DMS153 treated with DMSO at 0.1 percent for 48 hours (cell line): ENCODE measurements around the gene TRIM8.

Experiments used
- DNase-seq: peaks from one replicate; lab custom pipeline; 2025; ENCODE audit not compliant: unreplicated experiment; lab: John Stamatoyannopoulos, UW

The TRIM8 gene

GRCh38 chr10:102668326-102669107 lies 24.2 kb downstream of the TRIM8 start:
- DNase-seq: no peak

GRCh38 chr10:102669206-102670064 lies 25.2 kb downstream of the TRIM8 start:
- DNase-seq: no peak

- DNase-seq: no peak
Observed at GRCh38 chr10:102670065-102670670, 25.9 kb downstream of the TRIM8 start.

GRCh38 chr10:102670871-102671434 lies 26.7 kb downstream of the TRIM8 start:
- DNase-seq: no peak

- no peak for DNase-seq
Observed at GRCh38 chr10:102673236-102673818, 29.0 kb downstream of the TRIM8 start.

GRCh38 chr10:102673819-102674511 lies 29.7 kb downstream of the TRIM8 start:
- peak; percentile 34 for DNase-seq

- DNase-seq: no peak
Observed at GRCh38 chr10:102674566-102674965, 30.3 kb downstream of the TRIM8 start.

- DNase-seq: no peak
Observed at GRCh38 chr10:102675011-102675665, 30.9 kb downstream of the TRIM8 start.

- DNase-seq: no peak
Observed at GRCh38 chr10:102675666-102676533, 31.6 kb downstream of the TRIM8 start.

- DNase-seq: no peak
Observed at GRCh38 chr10:102676534-102677315, 32.4 kb downstream of the TRIM8 start.

- DNase-seq: no peak
Observed at GRCh38 chr10:102677331-102678067, 33.2 kb downstream of the TRIM8 start.

- DNase-seq: no peak
Observed at GRCh38 chr10:102678068-102678400, 33.8 kb downstream of the TRIM8 start.

- peak; percentile 66 for DNase-seq
Observed at GRCh38 chr10:102678842-102679289, 34.6 kb downstream of the TRIM8 start.

GRCh38 chr10:102679596-102679995 lies 35.3 kb downstream of the TRIM8 start:
- no peak for DNase-seq

GRCh38 chr10:102681696-102682095 lies 37.4 kb downstream of the TRIM8 start:
- no peak for DNase-seq

- no peak for DNase-seq
Observed at GRCh38 chr10:102682416-102682815, 38.1 kb downstream of the TRIM8 start.

- no peak for DNase-seq
Observed at GRCh38 chr10:102682981-102683380, 38.7 kb downstream of the TRIM8 start.

- DNase-seq: no peak
Observed at GRCh38 chr10:102683736-102684135, 39.5 kb downstream of the TRIM8 start.
